DMS153 treated with DMSO at 0.1 percent for 48 hours (cell line): ENCODE results near the gene NINL.

Source experiments
- DNase-seq: peaks from one replicate; lab custom pipeline; 2025; ENCODE audit not compliant: unreplicated experiment; lab: John Stamatoyannopoulos, UW

The NINL gene

DNA sequence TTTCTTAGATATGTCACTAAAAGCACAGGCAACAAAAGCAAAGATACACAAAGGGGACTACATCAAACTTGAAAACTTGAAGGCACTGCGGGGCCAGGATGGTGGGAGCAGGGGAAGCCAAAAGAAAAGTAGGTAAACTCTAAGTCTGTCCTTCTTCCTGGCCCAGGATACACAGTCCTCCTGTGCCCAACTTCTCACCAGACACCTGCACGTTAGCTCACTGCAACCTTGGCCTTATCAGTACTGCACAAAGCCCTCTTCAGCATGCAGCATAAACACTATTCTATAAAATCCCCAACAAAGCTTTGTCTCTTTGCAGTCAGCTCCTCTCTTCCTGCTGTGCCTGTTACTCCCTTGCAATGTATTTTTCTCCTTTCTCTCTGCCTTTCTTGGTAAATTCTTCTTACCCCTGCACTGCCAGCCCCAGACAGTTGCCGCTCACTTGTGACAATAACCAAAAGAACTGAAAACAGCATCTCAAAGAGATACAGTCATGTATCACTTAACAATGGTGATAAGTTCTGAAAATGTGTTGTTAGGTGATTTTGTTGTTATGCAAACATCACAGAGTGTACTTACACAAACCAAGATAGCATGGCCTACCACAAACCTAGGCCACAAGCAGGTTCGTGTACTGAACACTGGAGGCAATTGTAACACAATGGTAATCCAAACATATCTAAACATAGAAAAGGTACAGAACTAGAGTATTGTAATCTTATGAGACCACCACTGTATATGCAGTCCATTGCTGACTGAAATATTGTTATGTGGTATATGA, 51.2 kb downstream of the NINL start:
- DNase-seq: no peak

- DNase-seq: no peak
Observed at GRCh38 chr20:25532971-25533391, 52.4 kb downstream of the NINL start.

DNA sequence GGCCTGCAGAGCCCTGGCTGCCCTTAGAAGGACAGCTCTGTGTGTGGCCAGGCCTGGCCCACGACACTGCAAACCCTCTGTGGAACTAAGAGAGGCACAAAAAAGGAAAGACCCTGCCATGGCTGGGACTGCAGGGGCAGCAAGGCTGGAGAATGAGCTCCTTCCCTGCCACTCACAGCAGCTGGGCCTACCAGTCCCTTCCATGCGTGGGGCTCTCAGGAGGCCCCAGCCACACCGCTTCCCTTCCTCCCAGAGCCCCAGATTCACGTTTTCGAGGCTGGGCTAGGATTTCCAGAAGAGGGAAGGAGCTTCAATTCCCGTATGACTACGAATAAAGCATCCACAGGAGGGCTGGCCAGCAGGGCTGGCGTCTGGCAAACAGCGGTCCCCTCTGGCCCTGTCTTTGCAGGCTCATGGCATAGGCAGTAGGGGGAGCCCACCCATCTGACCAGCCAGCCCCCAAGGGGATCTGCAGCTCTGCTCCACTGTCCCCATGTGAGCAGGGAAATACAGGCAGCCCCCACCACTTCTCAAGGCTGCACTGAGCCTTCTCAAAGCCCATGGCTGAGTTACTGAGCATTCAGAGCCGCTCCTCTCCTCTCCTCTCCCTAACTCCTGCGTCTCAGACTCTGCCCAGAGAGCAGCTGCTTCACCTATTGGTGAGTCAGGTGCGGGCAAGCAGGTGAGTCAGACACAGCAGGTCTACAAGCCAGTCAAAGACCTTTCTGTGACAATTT, 53.1 kb downstream of the NINL start:
- DNase-seq: no peak

- no peak for DNase-seq
Observed at GRCh38 chr20:25529295-25529951, 55.9 kb downstream of the NINL start.

- DNase-seq: no peak
Observed at GRCh38 chr20:25527949-25528348, 57.4 kb downstream of the NINL start.

GRCh38 chr20:25526446-25526845, 58.9 kb downstream of the NINL start:
- DNase-seq: no peak

- DNase-seq: no peak
Observed at GRCh38 chr20:25525867-25526266, 59.5 kb downstream of the NINL start.

GRCh38 chr20:25525295-25525694, 60.0 kb downstream of the NINL start:
- DNase-seq: no peak

DNA sequence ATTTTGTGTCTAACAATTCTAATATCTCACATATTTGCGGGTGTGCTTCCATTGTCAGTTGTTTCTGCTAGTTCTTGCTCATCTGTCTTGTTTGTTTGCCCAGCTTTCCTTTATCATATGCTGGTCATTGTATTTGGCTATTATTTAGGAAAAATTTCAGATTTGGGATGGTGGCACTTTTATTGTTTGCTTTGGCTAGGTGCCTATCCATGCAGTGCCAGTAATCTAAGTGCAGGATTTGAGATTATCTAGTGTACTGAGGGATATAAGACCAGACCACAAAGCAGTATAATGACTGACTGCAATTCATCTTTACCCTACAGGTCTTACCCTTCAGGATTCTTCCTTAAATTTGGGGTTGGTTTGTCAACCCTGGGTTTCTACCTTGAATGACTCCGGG, 63.9 kb downstream of the NINL start:
- no peak for DNase-seq

DNA sequence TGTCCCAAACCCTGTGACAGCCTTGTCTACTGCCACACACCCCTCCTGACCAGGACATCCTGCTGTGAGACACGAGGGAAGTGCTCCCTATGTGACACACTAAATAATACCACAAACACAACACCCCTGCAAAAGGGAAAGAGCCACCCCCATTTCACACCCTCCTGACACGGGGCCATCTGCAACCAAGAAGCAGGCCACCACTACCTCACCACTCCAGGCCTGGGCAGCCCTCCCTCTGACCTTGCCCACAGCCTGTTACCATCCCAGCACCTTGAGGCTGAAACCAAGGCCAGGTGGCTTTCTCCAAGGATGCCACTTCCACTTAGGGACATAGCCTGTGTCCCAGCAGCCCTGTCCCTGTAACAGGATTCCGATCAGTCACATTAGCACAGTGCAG, 68.2 kb downstream of the NINL start:
- no peak for DNase-seq

DNA sequence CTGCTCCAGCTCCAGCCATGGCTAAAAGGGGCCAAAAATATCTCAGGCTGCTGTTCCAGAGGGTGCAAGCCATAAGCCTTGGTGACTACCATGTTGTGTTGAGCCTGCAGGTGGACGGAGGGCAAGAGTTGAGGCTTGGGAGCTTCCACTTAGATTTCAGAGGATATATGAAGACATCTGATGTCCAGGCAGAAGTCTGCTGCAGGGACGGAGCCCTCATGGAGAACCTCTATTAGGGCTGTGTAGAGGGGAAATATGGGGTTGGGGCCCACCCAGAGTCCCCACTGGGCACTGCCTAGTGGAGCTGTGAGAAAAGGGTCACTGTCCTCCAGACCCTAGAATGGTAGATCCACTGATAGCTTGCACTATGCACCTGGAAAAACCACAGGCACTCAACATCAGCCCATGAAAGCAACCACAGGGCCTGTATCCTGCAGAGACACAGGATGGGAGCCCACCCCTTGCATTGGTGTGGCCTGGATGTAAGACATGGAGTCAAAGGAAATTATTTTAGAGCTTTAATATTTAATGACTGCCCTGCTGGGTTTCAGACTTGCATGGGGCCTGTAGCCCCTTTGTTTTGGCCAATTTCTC, 70.5 kb downstream of the NINL start:
- DNase-seq: no peak

GRCh38 chr20:25514195-25514594, 71.1 kb downstream of the NINL start:
- DNase-seq: no peak

GRCh38 chr20:25512709-25513108, 72.6 kb downstream of the NINL start:
- no peak for DNase-seq

- no peak for DNase-seq
Observed at GRCh38 chr20:25511183-25511582, 74.1 kb downstream of the NINL start.

GRCh38 chr20:25510721-25511120, 74.6 kb downstream of the NINL start:
- DNase-seq: no peak

DNA sequence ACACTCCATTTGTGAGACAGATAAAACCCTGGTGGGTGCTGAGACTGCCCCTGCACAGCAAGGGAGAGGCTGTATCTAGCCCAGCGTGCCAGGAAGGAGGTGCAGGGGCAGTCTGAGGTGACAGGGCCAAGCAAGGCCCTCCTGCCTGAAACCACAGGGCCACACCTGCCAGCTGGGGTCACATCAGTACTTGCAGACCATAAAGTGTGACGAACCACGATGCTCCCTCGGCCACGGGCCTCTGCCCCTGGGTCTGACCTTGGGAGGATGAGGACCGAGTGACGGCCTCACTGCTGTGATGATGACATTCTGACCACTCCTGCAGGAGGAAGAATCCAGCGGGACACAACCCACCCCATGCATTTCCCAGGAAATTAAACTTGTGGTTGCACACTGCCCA, 75.1 kb downstream of the NINL start:
- DNase-seq: no peak

DNA sequence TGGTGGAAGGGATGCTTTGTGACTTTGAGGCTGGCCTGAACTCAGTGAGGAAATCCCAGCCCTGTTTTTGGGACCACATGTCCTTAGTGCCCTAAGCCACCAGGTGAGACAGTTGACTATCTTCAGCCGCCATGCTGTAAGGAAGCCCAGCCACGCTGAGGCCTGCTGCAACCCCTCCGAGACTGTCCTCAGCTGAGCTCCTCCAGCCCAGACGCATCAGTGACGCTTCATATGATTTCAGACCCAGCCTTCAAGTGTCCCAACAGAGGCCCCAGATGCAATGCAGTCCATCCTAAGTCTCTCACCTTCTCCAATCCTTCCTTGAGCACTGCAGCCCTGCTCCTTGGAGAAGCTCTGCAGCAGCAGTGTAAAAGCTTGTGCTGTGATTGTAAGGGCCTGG, 76.2 kb downstream of the NINL start:
- DNase-seq: no peak

DNA sequence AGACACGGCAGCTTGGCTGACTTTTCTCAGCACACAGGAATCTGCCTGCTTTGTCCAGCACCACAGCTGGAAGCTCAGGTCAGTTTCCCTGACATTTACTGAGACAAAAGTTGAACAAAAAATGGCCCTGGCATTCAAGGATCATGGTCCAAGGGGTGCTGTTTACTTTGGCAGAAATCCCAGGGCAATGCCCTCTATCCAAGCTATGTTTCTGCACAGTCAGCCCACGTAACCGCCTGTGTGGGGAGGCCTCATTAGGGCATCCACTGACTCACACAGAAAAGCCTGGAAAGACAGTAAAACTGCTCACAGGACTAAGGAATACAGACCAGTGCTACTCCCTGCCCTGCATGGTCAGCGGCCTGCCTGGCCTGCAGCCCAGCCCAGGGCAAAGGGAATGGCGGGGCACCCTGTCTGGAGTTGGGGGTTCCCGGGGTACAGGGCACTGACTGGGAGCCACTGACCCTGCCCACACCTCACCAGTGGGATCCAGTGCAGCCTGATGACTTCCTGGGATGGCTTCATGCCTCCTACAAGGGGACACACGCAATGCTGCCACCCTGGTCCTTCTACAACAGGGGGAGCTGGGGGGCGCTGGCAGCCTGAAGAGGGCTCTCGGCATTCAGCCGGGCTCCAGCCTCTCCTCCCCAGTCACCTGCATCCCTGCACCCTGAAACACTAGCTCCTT, 77.1 kb downstream of the NINL start:
- no peak for DNase-seq

- no peak for DNase-seq
Observed at GRCh38 chr20:25507385-25508082, 77.8 kb downstream of the NINL start.

- no peak for DNase-seq
Observed at GRCh38 chr20:25504366-25505135, 80.8 kb downstream of the NINL start.
